Endothelial cell of umbilical vein (primary cell): ENCODE data around the gene DNAJC17. TPM values are rescaled to one million over a fixed set of nuclear protein-coding genes. Genes with fewer than 3 reads are reported as not detected.

Experiments
- BruUV-seq: library from RNA; stranded (reverse); fragments of 400-500 nt; replicated peaks from 2 replicates; lab custom pipeline; 2021; lab: Mats Ljungman, UMichigan
- CTCF ChIA-PET: fragments of 300-600, 350-600 bp; sonication (Branson Sonifier 250); formaldehyde crosslinking; loops from one replicate; lab custom pipeline; 2021; ENCODE audit warnings: antibody characterized with exemption, inconsistent platforms; lab: Charles Lee
- POLR2A ChIA-PET: fragments of 300-600, 350-600 bp; sonication (Branson Sonifier 250); formaldehyde crosslinking; loops from one replicate; lab custom pipeline; 2021; ENCODE audit warnings: antibody characterized with exemption, inconsistent platforms; lab: Charles Lee
- DNase-seq: peaks from one replicate; pipeline ENCODE4 v3.0.0-alpha.2; 2011; ENCODE audit warnings: low read depth, low spot score
- FAIRE-seq: peaks from 2 replicates; lab custom pipeline; 2011; peaks lifted over from hg19 to GRCh38; lab: Jason Lieb, UNC
- H2AFZ ChIP-seq: 2 replicates; pipeline ENCODE4 v1.6.0; 2012; ENCODE audit warnings: low read depth, low read length, control low read depth, inconsistent platforms
- H3K27ac ChIP-seq: 2 replicates; pipeline ENCODE4 v1.5.1; 2011; ENCODE audit warnings: low read depth, mild to moderate bottlenecking, control low read depth, low read length, moderate library complexity; ENCODE audit not compliant: insufficient read depth
- H3K27me3 ChIP-seq, 2 experiments: 2 replicates each; pipeline versions ENCODE4 v1.6.0 to v1.6.1; 2011; ENCODE audit warnings: low read length in 2 of 2, mixed read lengths in 1 of 2; ENCODE audit not compliant: control insufficient read depth in 2 of 2, insufficient read depth in 2 of 2
- H3K36me3 ChIP-seq, 2 experiments: 2 replicates in 1 of 2; 3 replicates in 1 of 2; pipeline ENCODE4 v1.5.1; 2011; ENCODE audit warnings: low read length in 2 of 2, mild to moderate bottlenecking in 1 of 2, moderate library complexity in 1 of 2; ENCODE audit not compliant: control insufficient read depth in 2 of 2, insufficient read depth in 2 of 2; ENCODE audit errors: extremely low read depth in 1 of 2
- H3K4me1 ChIP-seq: 3 replicates; pipeline ENCODE4 v1.5.1; 2011; ENCODE audit warnings: mild to moderate bottlenecking, low read length; ENCODE audit not compliant: control insufficient read depth, insufficient read depth; ENCODE audit errors: extremely low read depth
- H3K4me2 ChIP-seq: 2 replicates; pipeline ENCODE4 v1.6.1; 2011; ENCODE audit warnings: low read length, control low read depth, mixed read lengths; ENCODE audit not compliant: insufficient read depth
- H3K4me3 ChIP-seq, 3 experiments: fragments of 200-600 bp in 1 of 3; sonication (generic), shearing (Covaris generic) in 1 of 3; replicated peaks in 1 of 3; 2 replicates each; pipeline ENCODE4 v1.5.1; 2011 to 2016; ENCODE audit warnings: control low read depth in 3 of 3, low read length in 3 of 3, mild to moderate bottlenecking in 2 of 3, inconsistent platforms in 1 of 3, low read depth in 1 of 3, moderate library complexity in 1 of 3; ENCODE audit not compliant: insufficient read depth in 1 of 3
- H3K79me2 ChIP-seq: 2 replicates; pipeline ENCODE4 v1.6.0; 2012; ENCODE audit warnings: low read length, inconsistent platforms; ENCODE audit not compliant: control insufficient read depth, insufficient read depth
- H3K9ac ChIP-seq: replicated peaks from 2 replicates; pipeline ENCODE3; 2011; ENCODE audit warnings: low read length, control low read depth; ENCODE audit not compliant: insufficient read depth; ENCODE audit errors: extremely low read depth
- H3K9me1 ChIP-seq: replicated peaks from 3 replicates; pipeline ENCODE4 v1.6.0; 2011; ENCODE audit warnings: mild to moderate bottlenecking, low read length; ENCODE audit not compliant: control insufficient read depth, insufficient read depth; ENCODE audit errors: extremely low read depth
- H3K9me3 ChIP-seq: replicated peaks from 2 replicates; pipeline ENCODE4 v1.5.1; 2012; ENCODE audit warnings: low read length, inconsistent platforms; ENCODE audit not compliant: control insufficient read depth, insufficient read depth
- H4K20me1 ChIP-seq: replicated peaks from 2 replicates; pipeline ENCODE3; 2011; ENCODE audit warnings: mild to moderate bottlenecking, low read length; ENCODE audit not compliant: control insufficient read depth, insufficient read depth; ENCODE audit errors: extremely low read depth
- EZH2 ChIP-seq: IDR thresholded peaks from 2 replicates; pipeline ENCODE4 v1.6.1; 2012; ENCODE audit warnings: borderline replicate concordance, low read depth, mild to moderate bottlenecking, moderate library complexity, low read length, inconsistent platforms; ENCODE audit not compliant: severe bottlenecking
- FOS ChIP-seq: IDR thresholded peaks from 2 replicates; pipeline ENCODE4 v1.6.1; 2011; ENCODE audit warnings: mild to moderate bottlenecking, low read length, moderate library complexity, borderline replicate concordance; ENCODE audit not compliant: insufficient read depth
- JUN ChIP-seq: IDR thresholded peaks from 2 replicates; pipeline ENCODE4 v1.6.1; 2011; ENCODE audit warnings: borderline replicate concordance, low read depth; ENCODE audit not compliant: insufficient read length, insufficient read depth
- MYC ChIP-seq: IDR thresholded peaks from one replicate; pipeline ENCODE4 v1.6.1; 2011; ENCODE audit warnings: mild to moderate bottlenecking, low read depth, low read length
- POLR2AphosphoS5 ChIP-seq: IDR thresholded peaks from 2 replicates; pipeline ENCODE4 v1.6.1; 2012; ENCODE audit warnings: low read depth, mild to moderate bottlenecking, control low read depth, low read length, moderate library complexity; ENCODE audit not compliant: insufficient read depth
- dilution Hi-C: fragments of 300-500 bp; cut with MboI; formaldehyde crosslinking; loops from one replicate; pipeline ENCODE4 v1.15.0; 2019; ENCODE audit warnings: low sequenced_read_pairs; ENCODE audit not compliant: extremely low pct_ligation_motif_present
- intact Hi-C: fragments of 100-400 bp; cut with micrococcal nuclease; formaldehyde crosslinking; loops from one replicate; pipeline ENCODE4 v1.10.0; 2022
- polyA plus RNA-seq, 4 experiments: library from polyadenylated mRNA; depleted of rRNA in 3 of 4; stranded (reverse) in 3 of 4; unstranded in 1 of 4; fragments of >200 nt; gene quantifications; 2 replicates each; pipeline versions ENCODE4 v1.2.1 to v1.2.3, GENCODE V29; 2011 to 2012; ENCODE audit warnings: missing spikeins in 1 of 4
- total RNA-seq: library from RNA; stranded (reverse); gene quantifications from 2 replicates; pipeline ENCODE4 v1.2.3, GENCODE V29; 2021

The DNAJC17 gene
- total and polyA plus RNA-seq, 2 donors (not counting 3 experiments of a cell fraction or from before 2014, with no cell fraction given) = 30.7 to 46.4 TPM

GRCh38 chr15:40856746-40857145 lies 49.5 kb upstream of the DNAJC17 start:
- H3K79me2 ChIP-seq = no peaks in the 10 kb centered on the region
- H3K4me3 ChIP-seq = no peak overlapping the region
- no peaks in the 10 kb centered on the region for H3K27me3 ChIP-seq
- H3K9me1 ChIP-seq = no peaks in the 10 kb centered on the region
- H3K9me3 ChIP-seq = no peaks in the 10 kb centered on the region
- TF ChIP-seq POLR2AphosphoS5 (no peak), MYC (no peak), FOS (no peak), EZH2 (no peak), JUN (no peak)
- intact Hi-C loops = loop anchor here (1.0 to 5.0 kb wide), 3 partner anchors 38 to 329 kb away; partner anchors contain the start of gene VPS18
- no peaks in the 10 kb centered on the region for H4K20me1 ChIP-seq
- H3K4me2 ChIP-seq = no peak overlapping the region
- no TSS peak for BruUV-seq
- H2AFZ ChIP-seq = no peak overlapping the region
- no peaks in the 10 kb centered on the region for H3K4me1 ChIP-seq
- no peaks in the 10 kb centered on the region for H3K36me3 ChIP-seq
- no peak for DNase-seq
- ChIA-PET POLR2A (no interaction called here), CTCF (interaction anchor here (1.0 to 7.3 kb wide), 12 partner anchors 10 to 328 kb away, joined by 4 to 251 read pairs (median 32); partner anchors contain the start of genes RHOV, SPINT1 and VPS18)
- no peak overlapping the region for H3K9ac ChIP-seq
- H3K27ac ChIP-seq = no peak overlapping the region
- dilution Hi-C loops = no loop called here
- FAIRE-seq = no peak

- TF ChIP-seq MYC = no peak
- TF ChIP-seq POLR2AphosphoS5 = no peak
- TF ChIP-seq EZH2 = no peak
- no peak for TF ChIP-seq FOS
- Histone ChIP-seq H3K79me2 (no peaks in the 10 kb centered on the region), H2AFZ (no peak overlapping the region), H3K27me3 (no peaks in the 10 kb centered on the region), H3K27ac (no peak overlapping the region), H3K9me1 (no peaks in the 10 kb centered on the region), H3K9me3 (no peaks in the 10 kb centered on the region), H3K4me2 (no peak overlapping the region), H3K4me1 (no peaks in the 10 kb centered on the region), H3K9ac (no peak overlapping the region), H3K36me3 (no peaks in the 10 kb centered on the region), H4K20me1 (no peaks in the 10 kb centered on the region), H3K4me3 (no peak overlapping the region)
- intact Hi-C loops (loop anchor here (5.0 kb wide), 1 partner anchor 167 kb away; no protein-coding TSS in a partner anchor), dilution Hi-C loops (no loop called here)
- POLR2A ChIA-PET = interaction anchor here (0.7 kb wide), 1 partner anchor 339 kb away, joined by 3 read pairs; no protein-coding TSS in a partner anchor
- no TSS peak for BruUV-seq
- CTCF ChIA-PET = interaction anchor here (1.2 to 7.3 kb wide), 7 partner anchors 11 to 71 kb away, joined by 3 to 251 read pairs (median 12); partner anchors contain the start of genes RHOV and VPS18
- no peak for DNase-seq
- FAIRE-seq = no peak
Observed at GRCh38 chr15:40855706-40856234, 48.5 kb upstream of the DNAJC17 start.
